HepG2 (cell line): ENCODE results near the gene CCDC61.

Experiments
- ARNTL ChIP-seq: sonication (generic); formaldehyde crosslinking; IDR thresholded peaks from 2 replicates; pipeline ENCODE4 v1.4.0; 2020; ENCODE audit warnings: mild to moderate bottlenecking, missing genetic modification reagents
- CTCF ChIP-seq: sonication (generic); formaldehyde crosslinking; IDR thresholded peaks from 2 replicates; pipeline ENCODE4 v1.5.0; 2020; ENCODE audit warnings: mild to moderate bottlenecking, missing genetic modification reagents, moderate library complexity
- ESRRA ChIP-seq: sonication (generic); formaldehyde crosslinking; IDR thresholded peaks from 2 replicates; pipeline ENCODE4 v1.5.1; 2020; ENCODE audit warnings: mild to moderate bottlenecking, low read depth, missing genetic modification reagents
- HDAC6 ChIP-seq: fragments of 200-600 bp; sonication (generic); IDR thresholded peaks from 2 replicates; pipeline ENCODE4 v1.7.0; 2017; ENCODE audit warnings: mild to moderate bottlenecking, antibody characterized with exemption, low read length, low read depth
- MYC ChIP-seq: sonication (generic); formaldehyde crosslinking; IDR thresholded peaks from 2 replicates; pipeline ENCODE4 v1.9.0; 2021; ENCODE audit warnings: missing genetic modification reagents, borderline replicate concordance
- POLR2A ChIP-seq, 2 experiments: IDR thresholded peaks; 2 replicates each; pipeline ENCODE4 v1.6.1; 2011; ENCODE audit warnings: low read depth in 2 of 2, low read length in 2 of 2, mild to moderate bottlenecking in 1 of 2, moderate library complexity in 1 of 2; ENCODE audit not compliant: insufficient read depth in 1 of 2
- REST ChIP-seq, 2 experiments: IDR thresholded peaks; 2 replicates each; pipeline ENCODE4 v1.6.1; 2011 to 2012; ENCODE audit warnings: low read length in 2 of 2, borderline replicate concordance in 1 of 2, low read depth in 1 of 2, mild to moderate bottlenecking in 1 of 2, moderate library complexity in 1 of 2
- ZNF274 ChIP-seq: sonication (generic); formaldehyde crosslinking; IDR thresholded peaks from 2 replicates; pipeline ENCODE4 v1.5.1; 2020; ENCODE audit warnings: mild to moderate bottlenecking, missing genetic modification reagents
- TF ChIP-seq, protein P1 (sequence below): IDR thresholded peaks from 2 replicates; pipeline ENCODE4 v1.6.1; 2012; ENCODE audit warnings: inconsistent platforms
- TF ChIP-seq, protein P2 (sequence below): sonication (generic); formaldehyde crosslinking; IDR thresholded peaks from 2 replicates; pipeline ENCODE4 v1.5.1; 2020; ENCODE audit warnings: mild to moderate bottlenecking, missing genetic modification reagents, moderate library complexity

GRCh38 chr19:46014941-46015686 lies 19.8 kb downstream of the CCDC61 start:
- TF ChIP-seq ARNTL (CRISPR knock-in tag) (no peak), ZNF274 (CRISPR knock-in tag) (no peak), CTCF (CRISPR knock-in tag) (no peak), ESRRA (CRISPR knock-in tag) (no peak), HDAC6 (no peak), MYC (CRISPR knock-in tag) (no peak), POLR2A (IDR thresholded peaks at IDR 0.05; ENCODE audit: insufficient read depth in 1 of 2, low read depth in 2 of 2, low read length in 2 of 2) (no peak), REST (IDR thresholded peaks at IDR 0.05; ENCODE audit: borderline replicate concordance in 1 of 2, low read depth in 1 of 2, low read length in 2 of 2) (no peak)
- TF ChIP-seq, protein P1, sequence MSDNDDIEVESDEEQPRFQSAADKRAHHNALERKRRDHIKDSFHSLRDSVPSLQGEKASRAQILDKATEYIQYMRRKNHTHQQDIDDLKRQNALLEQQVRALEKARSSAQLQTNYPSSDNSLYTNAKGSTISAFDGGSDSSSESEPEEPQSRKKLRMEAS, result no peak
- TF ChIP-seq, protein P2, sequence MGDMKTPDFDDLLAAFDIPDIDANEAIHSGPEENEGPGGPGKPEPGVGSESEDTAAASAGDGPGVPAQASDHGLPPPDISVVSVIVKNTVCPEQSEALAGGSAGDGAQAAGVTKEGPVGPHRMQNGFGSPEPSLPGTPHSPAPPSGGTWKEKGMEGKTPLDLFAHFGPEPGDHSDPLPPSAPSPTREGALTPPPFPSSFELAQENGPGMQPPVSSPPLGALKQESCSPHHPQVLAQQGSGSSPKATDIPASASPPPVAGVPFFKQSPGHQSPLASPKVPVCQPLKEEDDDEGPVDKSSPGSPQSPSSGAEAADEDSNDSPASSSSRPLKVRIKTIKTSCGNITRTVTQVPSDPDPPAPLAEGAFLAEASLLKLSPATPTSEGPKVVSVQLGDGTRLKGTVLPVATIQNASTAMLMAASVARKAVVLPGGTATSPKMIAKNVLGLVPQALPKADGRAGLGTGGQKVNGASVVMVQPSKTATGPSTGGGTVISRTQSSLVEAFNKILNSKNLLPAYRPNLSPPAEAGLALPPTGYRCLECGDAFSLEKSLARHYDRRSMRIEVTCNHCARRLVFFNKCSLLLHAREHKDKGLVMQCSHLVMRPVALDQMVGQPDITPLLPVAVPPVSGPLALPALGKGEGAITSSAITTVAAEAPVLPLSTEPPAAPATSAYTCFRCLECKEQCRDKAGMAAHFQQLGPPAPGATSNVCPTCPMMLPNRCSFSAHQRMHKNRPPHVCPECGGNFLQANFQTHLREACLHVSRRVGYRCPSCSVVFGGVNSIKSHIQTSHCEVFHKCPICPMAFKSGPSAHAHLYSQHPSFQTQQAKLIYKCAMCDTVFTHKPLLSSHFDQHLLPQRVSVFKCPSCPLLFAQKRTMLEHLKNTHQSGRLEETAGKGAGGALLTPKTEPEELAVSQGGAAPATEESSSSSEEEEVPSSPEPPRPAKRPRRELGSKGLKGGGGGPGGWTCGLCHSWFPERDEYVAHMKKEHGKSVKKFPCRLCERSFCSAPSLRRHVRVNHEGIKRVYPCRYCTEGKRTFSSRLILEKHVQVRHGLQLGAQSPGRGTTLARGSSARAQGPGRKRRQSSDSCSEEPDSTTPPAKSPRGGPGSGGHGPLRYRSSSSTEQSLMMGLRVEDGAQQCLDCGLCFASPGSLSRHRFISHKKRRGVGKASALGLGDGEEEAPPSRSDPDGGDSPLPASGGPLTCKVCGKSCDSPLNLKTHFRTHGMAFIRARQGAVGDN (CRISPR knock-in tag), result no peak
